HepG2 (cell line): ENCODE results near the gene TLE1. TPM values are rescaled to one million over a fixed set of nuclear protein-coding genes. Genes with fewer than 3 reads are reported as not detected.

Experiments
- ATAC-seq: fragments of 200-7000 bp; cut with Tn5 transposase; 3 replicates; pipeline ENCODE4 v1.9.1; 2020; ENCODE audit warnings: mild to moderate bottlenecking, moderate library complexity
- BruUV-seq: library from RNA; stranded (reverse); fragments of 400-500 nt; replicated peaks from 2 replicates; lab custom pipeline; 2021; lab: Mats Ljungman, UMichigan
- CTCF ChIA-PET: fragments of 300-600 bp; formaldehyde crosslinking; extraction: SDS; loops from one replicate; lab custom pipeline; 2021; ENCODE audit warnings: low total read pairs, inconsistent platforms, low intra/inter-chr PET ratio; lab: Yijun Ruan, JAX
- POLR2A ChIA-PET: fragments of 350-600 bp; sonication (Branson Sonifier 250); formaldehyde crosslinking; loops from one replicate; lab custom pipeline; 2020; ENCODE audit warnings: antibody characterized with exemption, inconsistent platforms; lab: Yijun Ruan, JAX
- DNase-seq: peaks from one replicate; pipeline ENCODE4 v3.0.0-alpha.2; 2015; ENCODE audit warnings: low spot score
- FAIRE-seq: peaks from 3 replicates; lab custom pipeline; 2011; peaks lifted over from hg19 to GRCh38; lab: Jason Lieb, UNC
- H2AFZ ChIP-seq: one replicate; pipeline ENCODE4 v1.6.1; 2011; ENCODE audit warnings: low read length, inconsistent platforms
- H3K27ac ChIP-seq: fragments of 300-600 bp; 3 replicates; pipeline ENCODE4 v1.8.0; 2011; ENCODE audit warnings: mixed run types, mild to moderate bottlenecking, mixed read lengths, low read length, inconsistent platforms; ENCODE audit not compliant: insufficient read depth; ENCODE audit errors: extremely low read length
- H3K27me3 ChIP-seq, 2 experiments: fragments of 200-600 bp in 1 of 2; 2 replicates in 1 of 2; 3 replicates in 1 of 2; pipeline versions ENCODE4 v1.6.0 to v1.8.0; 2011; ENCODE audit warnings: low read length in 2 of 2, mild to moderate bottlenecking in 2 of 2, moderate library complexity in 2 of 2, inconsistent platforms in 1 of 2; ENCODE audit not compliant: insufficient read depth in 2 of 2, control insufficient read depth in 1 of 2
- H3K36me3 ChIP-seq, 2 experiments: fragments of 200-600 bp in 1 of 2; replicated peaks in 1 of 2; 2 replicates in 1 of 2; 3 replicates in 1 of 2; pipeline versions ENCODE4 v1.5.1 to v1.8.0; 2011; ENCODE audit warnings: low read length in 2 of 2, inconsistent platforms in 1 of 2; ENCODE audit not compliant: insufficient read depth in 2 of 2, control insufficient read depth in 1 of 2
- H3K4me1 ChIP-seq: 2 replicates; pipeline ENCODE4 v1.5.1; 2012; ENCODE audit warnings: low read length, inconsistent platforms; ENCODE audit not compliant: insufficient read depth
- H3K4me2 ChIP-seq: 2 replicates; pipeline ENCODE4 v1.6.0; 2011; ENCODE audit warnings: low read depth, low read length, inconsistent platforms
- H3K4me3 ChIP-seq, 3 experiments: fragments of 200-600 bp in 1 of 3; sonication (generic), shearing (Covaris generic) in 1 of 3; replicated peaks in 1 of 3; 2 replicates each; pipeline ENCODE4 v1.5.1; 2011 to 2016; ENCODE audit warnings: low read length in 3 of 3, inconsistent platforms in 2 of 3, low read depth in 2 of 3, mild to moderate bottlenecking in 2 of 3, control low read depth in 1 of 3, mixed read lengths in 1 of 3; ENCODE audit not compliant: insufficient read depth in 1 of 3
- H3K79me2 ChIP-seq: one replicate; pipeline ENCODE4 v1.6.1; 2011; ENCODE audit warnings: low read length, inconsistent platforms; ENCODE audit not compliant: insufficient read depth
- H3K9ac ChIP-seq: 2 replicates; pipeline ENCODE4 v1.6.0; 2011; ENCODE audit warnings: mild to moderate bottlenecking, low read depth, low read length, inconsistent platforms; ENCODE audit not compliant: insufficient read depth
- H3K9me3 ChIP-seq: 2 replicates; pipeline ENCODE4 v1.5.1; 2012; ENCODE audit warnings: mild to moderate bottlenecking, low read length
- H4K20me1 ChIP-seq: 2 replicates; pipeline ENCODE4 v1.6.0; 2011; ENCODE audit warnings: inconsistent platforms, mild to moderate bottlenecking, low read length, moderate library complexity; ENCODE audit not compliant: insufficient read depth
- AFF4 ChIP-seq: sonication (generic); formaldehyde crosslinking; IDR thresholded peaks from 2 replicates; pipeline ENCODE4 v1.4.0; 2020; ENCODE audit warnings: missing genetic modification reagents
- ARNT ChIP-seq: fragments of 450-650 bp; IDR thresholded peaks from 2 replicates; pipeline ENCODE4 v1.6.1; 2017
- CSRNP2 ChIP-seq: sonication (generic); formaldehyde crosslinking; conservative IDR thresholded peaks from 2 replicates; pipeline ENCODE4 v1.8.0; 2022; ENCODE audit warnings: low read depth, missing genetic modification reagents
- HNF4G ChIP-seq, 2 experiments: sonication (generic) in 1 of 2; formaldehyde crosslinking in 1 of 2; IDR thresholded peaks; 2 replicates each; pipeline versions ENCODE4 v1.4.0 to v1.6.1; 2011 to 2020; ENCODE audit warnings: borderline replicate concordance in 2 of 2, low read depth in 2 of 2, mild to moderate bottlenecking in 2 of 2, low read length in 1 of 2, missing genetic modification reagents in 1 of 2, moderate library complexity in 1 of 2
- HOMEZ ChIP-seq: IDR thresholded peaks from 2 replicates; pipeline ENCODE4 v1.6.1; 2016; ENCODE audit warnings: low read depth
- HOXA3 ChIP-seq: sonication (generic); formaldehyde crosslinking; IDR thresholded peaks from 2 replicates; pipeline ENCODE4 v1.5.0; 2020; ENCODE audit warnings: missing genetic modification reagents
- HOXA7 ChIP-seq: sonication (generic); formaldehyde crosslinking; IDR thresholded peaks from 2 replicates; pipeline ENCODE4 v1.8.1; 2022; ENCODE audit warnings: mild to moderate bottlenecking, missing genetic modification reagents, moderate library complexity
- MNT ChIP-seq: fragments of 450-650 bp; IDR thresholded peaks from 2 replicates; pipeline ENCODE4 v1.6.1; 2016
- MYNN ChIP-seq: sonication (generic); formaldehyde crosslinking; IDR thresholded peaks from 2 replicates; pipeline ENCODE4 v1.4.0; 2020; ENCODE audit warnings: mild to moderate bottlenecking, low read depth, missing genetic modification reagents
- NFIC ChIP-seq: IDR thresholded peaks from 2 replicates; pipeline ENCODE4 v1.6.1; 2012; ENCODE audit warnings: mild to moderate bottlenecking, low read length, inconsistent platforms
- POGZ ChIP-seq: sonication (generic); formaldehyde crosslinking; IDR thresholded peaks from 2 replicates; pipeline ENCODE4 v1.4.0; 2020; ENCODE audit warnings: mild to moderate bottlenecking, missing genetic modification reagents
- RAD21 ChIP-seq: fragments of 450-650 bp; formaldehyde crosslinking; IDR thresholded peaks from 2 replicates; pipeline ENCODE4 v1.5.0; 2020; ENCODE audit warnings: mild to moderate bottlenecking
- ZNF549 ChIP-seq: sonication (generic); formaldehyde crosslinking; IDR thresholded peaks from 2 replicates; pipeline ENCODE4 v1.5.0; 2020; ENCODE audit warnings: missing genetic modification reagents
- ZNF83 ChIP-seq: sonication (generic); formaldehyde crosslinking; IDR thresholded peaks from 2 replicates; pipeline ENCODE4 v1.4.0; 2020; ENCODE audit warnings: missing genetic modification reagents, mild to moderate bottlenecking, borderline replicate concordance
- WGBS: methylation state at CpG from one replicate; pipeline ENCODE4 v1.1.6; 2017; ENCODE audit warnings: low lambda C conversion rate; 5-methylcytosine and 5-hydroxymethylcytosine counted together
- in situ Hi-C: cut with HindIII; loops from 2 replicates; pipeline ENCODE4 v1.10.0; 2017; ENCODE audit warnings: low pct_unique_long_range_greater_than_20kb; ENCODE audit not compliant: extremely low pct_ligation_motif_present
- intact Hi-C: fragments of 100-400 bp; cut with micrococcal nuclease; formaldehyde crosslinking; loops from one replicate; pipeline ENCODE4 v1.10.0; 2022; ENCODE audit not compliant: unreplicated experiment
- polyA plus RNA-seq, 8 experiments: library from polyadenylated mRNA; depleted of rRNA in 3 of 8; stranded (reverse) in 7 of 8; unstranded in 1 of 8; fragments of >200 nt; fragmentation: Illumina TruSeq in 4 of 8; extraction: Trizol in 4 of 8; gene quantifications; 2 replicates each; pipeline versions ENCODE4 v1.2.1 to v1.2.3, GENCODE V29; 2011 to 2016; ENCODE audit warnings: low read depth in 4 of 8, missing spikeins in 1 of 8, mixed read lengths in 1 of 8; ENCODE audit not compliant: insufficient read depth in 1 of 8
- total RNA-seq, 5 experiments: library from RNA; depleted of rRNA; stranded (reverse); fragments of >200 nt; fragmentation: Illumina TruSeq; extraction: Trizol; gene quantifications; 2 replicates each; pipeline ENCODE4 v1.2.3, GENCODE V29; 2016; ENCODE audit warnings: low read depth in 1 of 5

TLE1 gene
- total and polyA plus RNA-seq, 2 of the 13 experiments (the other 11 are each of a cell fraction or from before 2014, with no cell fraction given), result 35.9 to 109 TPM

- intact Hi-C loops, result no loop called here
- in situ Hi-C loops, result no loop called here
These were observed 145.7 kb downstream of the TLE1 start for GRCh38 chr9:81543695-81544094.

More at GRCh38 chr9:81543695-81544094, 145.7 kb downstream of the TLE1 start:
- CTCF ChIA-PET, result no interaction called here
- TF ChIP-seq POGZ (CRISPR knock-in tag), result no peak
- TF ChIP-seq HNF4G (IDR thresholded peaks at IDR 0.05; ENCODE audit: borderline replicate concordance, low read depth, low read length), result no peak
- TF ChIP-seq HNF4G (CRISPR knock-in tag; IDR thresholded peaks at IDR 0.05; ENCODE audit: borderline replicate concordance, low read depth), result no peak
- no peak for TF ChIP-seq ARNT
- TF ChIP-seq HOMEZ, result no peak
- no peak for TF ChIP-seq HOXA7 (CRISPR knock-in tag)
- TF ChIP-seq NFIC, result no peak
- no peak for TF ChIP-seq CSRNP2
- no peak for TF ChIP-seq AFF4
- TF ChIP-seq HOXA3 (CRISPR knock-in tag), result no peak
- TF ChIP-seq MNT, result no peak
- no peak for TF ChIP-seq ZNF549
- TF ChIP-seq MYNN (CRISPR knock-in tag), result no peak
- no peak for TF ChIP-seq ZNF83
- TF ChIP-seq RAD21, result no peak
- 100% methylated on average over 1 of the region's 1 CpG for WGBS
- H3K4me2 ChIP-seq, result no peak overlapping the region
- no peak overlapping the region for H2AFZ ChIP-seq
- no peaks in the 10 kb centered on the region for H3K36me3 ChIP-seq
- ATAC-seq (no peak), FAIRE-seq (no peak), DNase-seq (no peak)
- H3K4me3 ChIP-seq, result no peak overlapping the region
- no peaks in the 10 kb centered on the region for H3K9me3 ChIP-seq
- no peaks in the 10 kb centered on the region for H3K27me3 ChIP-seq
- H4K20me1 ChIP-seq, result no peaks in the 10 kb centered on the region
- no TSS peak for BruUV-seq
- no peaks in the 10 kb centered on the region for H3K79me2 ChIP-seq
- H3K4me1 ChIP-seq, result peaks cover 36% of the 10 kb centered on the region
- POLR2A ChIA-PET, result no interaction called here
- H3K27ac ChIP-seq, result no peak overlapping the region
- no peak overlapping the region for H3K9ac ChIP-seq
